H9 (cell line): ENCODE measurements around the gene ALDH1B1. TPM values are rescaled to one million over a fixed set of nuclear protein-coding genes. Genes with fewer than 3 reads are reported as not detected.

Experiments
- DNase-seq: peaks from one replicate; pipeline ENCODE4 v3.0.0-alpha.2; 2017
- H2AFZ ChIP-seq: one replicate; pipeline ENCODE4 v1.6.1; 2013; ENCODE audit warnings: mild to moderate bottlenecking, low read length, control low read depth, moderate library complexity
- H2AK5ac ChIP-seq: 2 replicates; pipeline ENCODE4 v1.6.1; 2013; ENCODE audit warnings: low read length, control low read depth, mixed read lengths; ENCODE audit not compliant: insufficient read length
- H2BK120ac ChIP-seq: one replicate; pipeline ENCODE4 v1.6.1; 2013; ENCODE audit warnings: low read depth, mild to moderate bottlenecking, low read length, control low read depth, inconsistent platforms; ENCODE audit not compliant: poor library complexity, severe bottlenecking
- H2BK12ac ChIP-seq: 2 replicates; pipeline ENCODE4 v1.6.1; 2013; ENCODE audit warnings: low read length, control low read depth, mixed read lengths, low read depth; ENCODE audit not compliant: insufficient read length
- H2BK15ac ChIP-seq: 2 replicates; pipeline ENCODE4 v1.6.1; 2013; ENCODE audit warnings: low read depth, low read length, control low read depth
- H2BK20ac ChIP-seq: one replicate; pipeline ENCODE4 v1.6.1; 2013; ENCODE audit warnings: low read depth, mild to moderate bottlenecking, low read length, control low read depth, inconsistent platforms; ENCODE audit not compliant: poor library complexity, severe bottlenecking
- H2BK5ac ChIP-seq: 2 replicates; pipeline ENCODE4 v1.6.1; 2013; ENCODE audit warnings: low read length, control low read depth, mixed read lengths; ENCODE audit not compliant: insufficient read length
- H3K14ac ChIP-seq: 2 replicates; pipeline ENCODE4 v1.6.1; 2013; ENCODE audit warnings: low read length, control low read depth; ENCODE audit not compliant: insufficient read depth
- H3K18ac ChIP-seq: 2 replicates; pipeline ENCODE4 v1.6.1; 2013; ENCODE audit warnings: low read depth, mild to moderate bottlenecking, mixed read lengths, low read length, control low read depth; ENCODE audit not compliant: insufficient read length
- H3K23ac ChIP-seq: 2 replicates; pipeline ENCODE4 v1.6.1; 2013; ENCODE audit warnings: low read length, control low read depth, mixed read lengths, low read depth; ENCODE audit not compliant: insufficient read length
- H3K23me2 ChIP-seq: 2 replicates; pipeline ENCODE4 v1.6.1; 2013; ENCODE audit warnings: low read depth, mild to moderate bottlenecking, mixed read lengths, low read length, control low read depth; ENCODE audit not compliant: insufficient read length, poor library complexity, severe bottlenecking
- H3K27ac ChIP-seq: 2 replicates; pipeline ENCODE4 v1.5.1; 2013; ENCODE audit warnings: low read length, control low read depth, mixed read lengths, low read depth; ENCODE audit not compliant: insufficient read length
- H3K27me3 ChIP-seq: 2 replicates; pipeline ENCODE4 v1.6.1; 2013; ENCODE audit warnings: low read length, control low read depth, inconsistent platforms; ENCODE audit not compliant: insufficient read depth
- H3K4ac ChIP-seq: 2 replicates; pipeline ENCODE4 v1.6.1; 2013; ENCODE audit warnings: low read depth, mild to moderate bottlenecking, control low read depth, inconsistent platforms, low read length, moderate library complexity
- H3K4me1 ChIP-seq: 2 replicates; pipeline ENCODE4 v1.6.1; 2013; ENCODE audit warnings: low read length, control low read depth, inconsistent platforms; ENCODE audit not compliant: insufficient read depth
- H3K4me2 ChIP-seq: 2 replicates; pipeline ENCODE4 v1.6.1; 2013; ENCODE audit warnings: low read length, control low read depth, mixed read lengths; ENCODE audit not compliant: insufficient read length, insufficient read depth
- H3K56ac ChIP-seq: 2 replicates; pipeline ENCODE4 v1.6.1; 2013; ENCODE audit warnings: low read depth, mild to moderate bottlenecking, mixed read lengths, low read length, control low read depth; ENCODE audit not compliant: insufficient read length
- H3K79me1 ChIP-seq: 2 replicates; pipeline ENCODE4 v1.6.1; 2013; ENCODE audit warnings: low read depth, mild to moderate bottlenecking, moderate library complexity, low read length, control low read depth, inconsistent platforms; ENCODE audit not compliant: insufficient read depth, poor library complexity, severe bottlenecking
- H3K79me2 ChIP-seq: 2 replicates; pipeline ENCODE4 v1.6.1; 2013; ENCODE audit warnings: low read length, control low read depth, inconsistent platforms; ENCODE audit not compliant: insufficient read depth
- H3K9ac ChIP-seq: 2 replicates; pipeline ENCODE4 v1.6.1; 2013; ENCODE audit warnings: low read length, control low read depth, mixed read lengths; ENCODE audit not compliant: insufficient read length; ENCODE audit errors: extremely low read depth
- H3K9me3 ChIP-seq: one replicate; pipeline ENCODE4 v1.6.1; 2013; ENCODE audit warnings: low read depth, low read length, inconsistent platforms; ENCODE audit not compliant: control insufficient read depth
- H3T11ph ChIP-seq: one replicate; pipeline ENCODE4 v1.6.1; 2013; ENCODE audit warnings: mild to moderate bottlenecking, low read length, control low read depth, inconsistent platforms
- H4K20me1 ChIP-seq: one replicate; pipeline ENCODE4 v1.6.1; 2013; ENCODE audit not compliant: control insufficient read depth, insufficient read length, insufficient read depth
- H4K5ac ChIP-seq: 2 replicates; pipeline ENCODE4 v1.6.1; 2013; ENCODE audit warnings: low read depth, mild to moderate bottlenecking, mixed read lengths, low read length, control low read depth; ENCODE audit not compliant: insufficient read length
- H4K8ac ChIP-seq: replicated peaks from 2 replicates; pipeline ENCODE4 v1.6.1; 2013; ENCODE audit warnings: low read length, control low read depth, mixed read lengths, low read depth; ENCODE audit not compliant: insufficient read length
- H4K91ac ChIP-seq: 2 replicates; pipeline ENCODE4 v1.6.1; 2013; ENCODE audit warnings: low read depth, mild to moderate bottlenecking, moderate library complexity, mixed read lengths, low read length, control low read depth; ENCODE audit not compliant: insufficient read length
- H3K27ac Mint-ChIP-seq, 3 experiments: 2 replicates in 2 of 3; 3 replicates in 1 of 3; pipeline ENCODE4 v1.8.0; 2020 to 2021; ENCODE audit warnings: mixed read lengths in 3 of 3, mild to moderate bottlenecking in 1 of 3, moderate library complexity in 1 of 3
- H3K27me3 Mint-ChIP-seq: 2 replicates; pipeline ENCODE4 v1.8.0; 2021; ENCODE audit warnings: low read depth, mild to moderate bottlenecking, moderate library complexity, mixed read lengths
- H3K36me3 Mint-ChIP-seq, 3 experiments: 2 replicates in 2 of 3; 3 replicates in 1 of 3; pipeline ENCODE4 v1.8.0; 2020 to 2021; ENCODE audit warnings: low read depth in 3 of 3, mixed read lengths in 3 of 3; ENCODE audit not compliant: insufficient read depth in 1 of 3
- H3K4me1 Mint-ChIP-seq, 2 experiments: 2 replicates each; pipeline ENCODE4 v1.8.0; 2020; ENCODE audit warnings: mixed read lengths in 2 of 2
- H3K4me3 Mint-ChIP-seq, 2 experiments: 2 replicates in 1 of 2; 3 replicates in 1 of 2; pipeline ENCODE4 v1.8.0; 2020 to 2021; ENCODE audit warnings: mild to moderate bottlenecking in 2 of 2, mixed read lengths in 2 of 2, moderate library complexity in 1 of 2
- H3K9me3 Mint-ChIP-seq, 2 experiments: 2 replicates in 1 of 2; 3 replicates in 1 of 2; pipeline ENCODE4 v1.8.0; 2020; ENCODE audit warnings: mild to moderate bottlenecking in 2 of 2, mixed read lengths in 2 of 2, moderate library complexity in 1 of 2
- WGBS: extraction: QIAGEN DNeasy Blood & Tissue Kit; methylation state at CpG from one replicate; pipeline ENCODE4 v1.1.7; 2013; ENCODE audit warnings: missing lambda C conversion rate, low lambda C conversion rate, mixed read lengths; ENCODE audit not compliant: insufficient read length; ENCODE audit errors: extremely low coverage; 5-methylcytosine and 5-hydroxymethylcytosine counted together
- total RNA-seq: library from RNA; stranded (reverse); gene quantifications from 2 replicates; pipeline ENCODE4 v1.2.1, GENCODE V29; 2021
- TF ChIP-seq, protein P1 (sequence below): fragments of 200-600 bp; sonication (generic); conservative IDR thresholded peaks from 3 replicates; pipeline ENCODE4 v1.8.0; 2021; ENCODE audit warnings: antibody characterized with exemption, mild to moderate bottlenecking

Gene ALDH1B1
- total RNA-seq, 1 experiment from 2014 or later, result 49.6 TPM

GRCh38 chr9:38382141-38382540 is 10.4 kb upstream of the ALDH1B1 start:
- Histone ChIP-seq H2BK120ac (no peak overlapping the region), H4K91ac (no peak overlapping the region), H3K9me3 (no peaks in the 10 kb centered on the region), H2BK5ac (no peak overlapping the region), H2BK12ac (no peak overlapping the region), H3K4me1 (peaks cover 3% of the 10 kb centered on the region; the same call in 1 of the 2 replicates), H4K8ac (no peak overlapping the region), H3K18ac (no peak overlapping the region), H3K23ac (no peak overlapping the region), H3K27ac (no peak overlapping the region), H3T11ph (no peak overlapping the region), H3K4ac (no peak overlapping the region), H3K14ac (no peak overlapping the region), H4K5ac (no peak overlapping the region), H3K4me2 (no peak overlapping the region), H2BK15ac (no peak overlapping the region), H3K56ac (no peak overlapping the region), H3K27me3 (peaks cover 2% of the 10 kb centered on the region; the same call in 1 of the 2 replicates), H2AK5ac (no peak overlapping the region), H3K9ac (no peak overlapping the region), H3K79me2 (no peaks in the 10 kb centered on the region), H3K23me2 (no peaks in the 10 kb centered on the region), H2AFZ (no peak overlapping the region), H4K20me1 (no peaks in the 10 kb centered on the region), H3K79me1 (no peaks in the 10 kb centered on the region), H2BK20ac (no peak overlapping the region)
- H3K27me3 Mint-ChIP-seq, result peaks cover 65% of the 10 kb centered on the region
- no peak overlapping the region for H3K27ac Mint-ChIP-seq
- no peak for DNase-seq
- TF ChIP-seq, protein P1, sequence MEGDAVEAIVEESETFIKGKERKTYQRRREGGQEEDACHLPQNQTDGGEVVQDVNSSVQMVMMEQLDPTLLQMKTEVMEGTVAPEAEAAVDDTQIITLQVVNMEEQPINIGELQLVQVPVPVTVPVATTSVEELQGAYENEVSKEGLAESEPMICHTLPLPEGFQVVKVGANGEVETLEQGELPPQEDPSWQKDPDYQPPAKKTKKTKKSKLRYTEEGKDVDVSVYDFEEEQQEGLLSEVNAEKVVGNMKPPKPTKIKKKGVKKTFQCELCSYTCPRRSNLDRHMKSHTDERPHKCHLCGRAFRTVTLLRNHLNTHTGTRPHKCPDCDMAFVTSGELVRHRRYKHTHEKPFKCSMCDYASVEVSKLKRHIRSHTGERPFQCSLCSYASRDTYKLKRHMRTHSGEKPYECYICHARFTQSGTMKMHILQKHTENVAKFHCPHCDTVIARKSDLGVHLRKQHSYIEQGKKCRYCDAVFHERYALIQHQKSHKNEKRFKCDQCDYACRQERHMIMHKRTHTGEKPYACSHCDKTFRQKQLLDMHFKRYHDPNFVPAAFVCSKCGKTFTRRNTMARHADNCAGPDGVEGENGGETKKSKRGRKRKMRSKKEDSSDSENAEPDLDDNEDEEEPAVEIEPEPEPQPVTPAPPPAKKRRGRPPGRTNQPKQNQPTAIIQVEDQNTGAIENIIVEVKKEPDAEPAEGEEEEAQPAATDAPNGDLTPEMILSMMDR, result no peak
- H3K4me1 Mint-ChIP-seq, result peaks cover 24 to 31% of the 10 kb centered on the region in 2 experiments
- H3K36me3 Mint-ChIP-seq, result peaks cover 5 to 15% (median 11%) of the 10 kb centered on the region in 3 experiments; a peak in 6 of 7 replicates
- H3K4me3 Mint-ChIP-seq, result no peak overlapping the region
- peaks cover 23 to 25% of the 10 kb centered on the region in 2 experiments for H3K9me3 Mint-ChIP-seq
- WGBS, result no CpG with 5 or more reads among the region's 8 CpGs
